ENCODE measurements around the gene DHRS7B. TPM values are rescaled to one million over a fixed set of nuclear protein-coding genes. Genes with fewer than 3 reads are reported as not detected.
"Not testable (repeated sequence)": the region's sequence is repeated elsewhere in the genome, so short reads cannot be mapped to it uniquely, and the experiment has no call there.

Gene DHRS7B
- total RNA-seq, 4 donors from 2014 or later = 14.6 to 80.6 (median 47.7) TPM

DNA sequence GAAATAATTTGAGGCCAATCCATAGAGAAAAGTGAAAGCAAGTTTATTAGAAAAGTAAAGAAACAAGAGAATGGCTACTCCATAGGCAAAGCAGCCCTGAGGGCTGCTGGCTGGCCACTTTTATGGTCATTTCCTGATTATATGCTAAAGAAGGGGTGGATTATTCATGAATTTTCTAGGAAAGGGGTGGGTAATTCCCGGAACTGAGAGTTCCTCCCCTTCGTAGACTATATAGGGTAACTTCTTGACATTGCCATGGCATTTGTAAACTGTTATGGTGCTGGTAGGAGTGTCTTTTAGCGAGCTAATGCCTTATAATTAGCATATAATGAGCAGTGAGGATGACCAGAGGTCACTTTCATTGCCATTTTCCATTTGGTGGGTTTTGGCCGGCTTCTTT is 4.4 kb downstream of the DHRS7B start:
- Histone ChIP-seq H3K27ac (no peak overlapping the region), H3K4me3 (no peak overlapping the region), H3K4me1 (peaks cover 0 to 18% (median 7%) of the 10 kb centered on the region in 4 donors), H3K27me3 (no peaks in the 10 kb centered on the region), H3K9me3 (peaks cover 0 to 4% of the 10 kb centered on the region in 2 donors), H3K36me3 (no peaks in the 10 kb centered on the region)
- in situ Hi-C loops (cut with MboI; ENCODE audit: low pct_ligation_motif_present in 1 of 4, low pct_unique_long_range_greater_than_20kb in 1 of 4, low sequenced_read_pairs in 3 of 4) (loop anchor here in 1 of 4 donors (10.0 kb wide), 1 partner anchor 74 kb away; no protein-coding TSS in a partner anchor), intact Hi-C loops (cut with DNase I; ENCODE audit: low total_unique reads) (no loop called here)
- TF ChIP-seq POLR2AphosphoS5 (IDR thresholded peaks at IDR 0.05) (no peak), EP300 (IDR thresholded peaks at IDR 0.05; ENCODE audit: low read depth) (no peak), POLR2A (IDR thresholded peaks at IDR 0.05) (no peak)
- TF ChIP-seq, protein P1, sequence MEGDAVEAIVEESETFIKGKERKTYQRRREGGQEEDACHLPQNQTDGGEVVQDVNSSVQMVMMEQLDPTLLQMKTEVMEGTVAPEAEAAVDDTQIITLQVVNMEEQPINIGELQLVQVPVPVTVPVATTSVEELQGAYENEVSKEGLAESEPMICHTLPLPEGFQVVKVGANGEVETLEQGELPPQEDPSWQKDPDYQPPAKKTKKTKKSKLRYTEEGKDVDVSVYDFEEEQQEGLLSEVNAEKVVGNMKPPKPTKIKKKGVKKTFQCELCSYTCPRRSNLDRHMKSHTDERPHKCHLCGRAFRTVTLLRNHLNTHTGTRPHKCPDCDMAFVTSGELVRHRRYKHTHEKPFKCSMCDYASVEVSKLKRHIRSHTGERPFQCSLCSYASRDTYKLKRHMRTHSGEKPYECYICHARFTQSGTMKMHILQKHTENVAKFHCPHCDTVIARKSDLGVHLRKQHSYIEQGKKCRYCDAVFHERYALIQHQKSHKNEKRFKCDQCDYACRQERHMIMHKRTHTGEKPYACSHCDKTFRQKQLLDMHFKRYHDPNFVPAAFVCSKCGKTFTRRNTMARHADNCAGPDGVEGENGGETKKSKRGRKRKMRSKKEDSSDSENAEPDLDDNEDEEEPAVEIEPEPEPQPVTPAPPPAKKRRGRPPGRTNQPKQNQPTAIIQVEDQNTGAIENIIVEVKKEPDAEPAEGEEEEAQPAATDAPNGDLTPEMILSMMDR (IDR thresholded peaks at IDR 0.05) = no peak
- 47 to 57% methylated on average over 4 of the region's 4 CpGs for WGBS, 2 donors (ENCODE audit: low coverage in 1 of 2)
- DNase-seq = no peak

DNA sequence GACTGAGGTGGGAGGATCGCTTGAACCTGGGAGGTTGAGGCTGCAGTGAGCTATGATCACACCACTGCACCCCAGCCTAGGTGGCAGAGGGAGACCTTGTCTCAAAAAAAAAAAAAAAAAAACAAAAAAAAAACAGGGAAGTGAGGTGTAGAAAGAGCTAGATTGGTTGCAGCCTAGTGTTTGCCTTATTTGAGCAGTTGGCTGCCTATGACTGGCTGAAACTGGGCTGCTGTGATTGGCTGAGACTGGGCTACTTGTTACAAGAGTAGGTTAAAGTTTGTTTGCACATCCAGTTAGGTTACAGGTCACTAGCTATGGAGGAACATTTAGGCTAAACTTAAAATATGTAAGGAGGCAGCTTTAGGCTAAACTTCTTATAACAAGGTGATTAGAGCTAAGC is 5.7 kb downstream of the DHRS7B start:
- WGBS, 2 donors (ENCODE audit: low coverage in 1 of 2) = 88 to 95% methylated on average over 1 of the region's 1 CpG
- in situ Hi-C loops (cut with MboI; ENCODE audit: low pct_ligation_motif_present in 1 of 4, low pct_unique_long_range_greater_than_20kb in 1 of 4, low sequenced_read_pairs in 3 of 4) = loop anchor here in 1 of 4 donors (10.0 kb wide), 1 partner anchor 72 kb away; no protein-coding TSS in a partner anchor
- H3K4me1 ChIP-seq = peaks cover 0 to 15% (median 6%) of the 10 kb centered on the region in 4 donors
- H3K36me3 ChIP-seq = no peaks in the 10 kb centered on the region
- H3K27ac ChIP-seq = no peak overlapping the region
- H3K4me3 ChIP-seq = no peak overlapping the region
- peaks cover 1 to 4% of the 10 kb centered on the region in 2 donors for H3K9me3 ChIP-seq
- intact Hi-C loops (cut with DNase I; ENCODE audit: low total_unique reads) = no loop called here
- no peak for TF ChIP-seq POLR2AphosphoS5 (IDR thresholded peaks at IDR 0.05)
- no peaks in the 10 kb centered on the region for H3K27me3 ChIP-seq
- no peak for DNase-seq

DNA sequence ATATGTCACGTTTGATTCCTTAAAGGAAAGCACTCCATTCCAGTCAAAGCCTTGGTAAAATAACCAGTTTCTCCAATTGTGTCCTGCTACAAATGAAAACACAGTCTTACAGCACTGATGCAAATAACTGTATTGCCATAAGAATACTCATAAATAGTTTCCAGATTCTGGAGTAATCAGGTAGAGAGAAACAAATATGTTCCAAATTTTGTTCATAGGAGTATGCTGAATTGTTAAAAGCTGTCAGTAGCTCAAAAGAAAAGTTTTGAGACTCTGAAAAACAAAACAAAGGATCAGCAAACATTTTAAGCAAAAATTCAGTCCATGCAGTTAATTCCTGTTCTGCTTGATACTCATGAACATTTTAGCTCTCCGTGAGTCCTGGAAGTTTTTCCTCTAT is 7.8 kb downstream of the DHRS7B start:
- in situ Hi-C loops (cut with MboI; ENCODE audit: low pct_ligation_motif_present in 1 of 4, low pct_unique_long_range_greater_than_20kb in 1 of 4, low sequenced_read_pairs in 3 of 4) = loop anchor here in 1 of 4 donors (10.0 kb wide), 1 partner anchor 70 kb away; no protein-coding TSS in a partner anchor
- Histone ChIP-seq H3K27ac (no peak overlapping the region), H3K4me1 (no peaks in the 10 kb centered on the region), H3K27me3 (no peaks in the 10 kb centered on the region), H3K36me3 (no peaks in the 10 kb centered on the region), H3K9me3 (peaks cover 5 to 10% of the 10 kb centered on the region in 2 donors), H3K4me3 (no peak overlapping the region)
- WGBS, 2 donors (ENCODE audit: low coverage in 1 of 2) = 79 to 97% methylated on average over 2 of the region's 2 CpGs
- intact Hi-C loops (cut with DNase I; ENCODE audit: low total_unique reads) = no loop called here
- DNase-seq = no peak
- TF ChIP-seq, protein P1 (IDR thresholded peaks at IDR 0.05) = no peak
- TF ChIP-seq EP300 (IDR thresholded peaks at IDR 0.05; ENCODE audit: low read depth) = no peak
- no peak for TF ChIP-seq POLR2A (IDR thresholded peaks at IDR 0.05)

GRCh38 chr17:21140911-21141310 is 14.1 kb downstream of the DHRS7B start:
- H3K4me1 ChIP-seq = no peaks in the 10 kb centered on the region
- no peak overlapping the region for H3K4me3 ChIP-seq
- TF ChIP-seq POLR2AphosphoS5 (IDR thresholded peaks at IDR 0.05) = no peak
- TF ChIP-seq, protein P1 (IDR thresholded peaks at IDR 0.05) = no peak
- no peak for TF ChIP-seq EP300 (IDR thresholded peaks at IDR 0.05; ENCODE audit: low read depth)
- TF ChIP-seq POLR2A (IDR thresholded peaks at IDR 0.05) = no peak
- H3K9me3 ChIP-seq = peaks cover 5 to 6% of the 10 kb centered on the region in 2 donors
- H3K27ac ChIP-seq = no peak overlapping the region
- in situ Hi-C loops (cut with MboI; ENCODE audit: low pct_ligation_motif_present in 1 of 4, low pct_unique_long_range_greater_than_20kb in 1 of 4, low sequenced_read_pairs in 3 of 4) (no loop called here), intact Hi-C loops (cut with DNase I; ENCODE audit: low total_unique reads) (no loop called here)
- DNase-seq = no peak
- WGBS, 2 donors (ENCODE audit: low coverage in 1 of 2) = 84% methylated on average over 6 of the region's 6 CpGs; no CpG with 5 or more reads in 1 of the 2 donors
- H3K36me3 ChIP-seq = no peaks in the 10 kb centered on the region
- no peaks in the 10 kb centered on the region for H3K27me3 ChIP-seq

- H3K4me3 ChIP-seq = no peak overlapping the region
- H3K9me3 ChIP-seq = peaks cover 5% of the 10 kb centered on the region in 2 donors
- H3K4me1 ChIP-seq = no peaks in the 10 kb centered on the region
- TF ChIP-seq, protein P1 (IDR thresholded peaks at IDR 0.05) = no peak
- TF ChIP-seq POLR2AphosphoS5 (IDR thresholded peaks at IDR 0.05) (no peak), POLR2A (IDR thresholded peaks at IDR 0.05) (no peak), EP300 (IDR thresholded peaks at IDR 0.05; ENCODE audit: low read depth) (no peak)
- H3K27ac ChIP-seq = no peak overlapping the region
- H3K36me3 ChIP-seq = no peaks in the 10 kb centered on the region
- intact Hi-C loops (cut with DNase I; ENCODE audit: low total_unique reads) (no loop called here), in situ Hi-C loops (cut with MboI; ENCODE audit: low pct_ligation_motif_present in 1 of 4, low pct_unique_long_range_greater_than_20kb in 1 of 4, low sequenced_read_pairs in 3 of 4) (no loop called here)
- WGBS, 2 donors (ENCODE audit: low coverage in 1 of 2) = 91 to 94% methylated on average over 2 of the region's 2 CpGs
- DNase-seq = no peak
- H3K27me3 ChIP-seq = no peaks in the 10 kb centered on the region
Observed at GRCh38 chr17:21141331-21141730, 14.6 kb downstream of the DHRS7B start.

- H3K27me3 ChIP-seq; H3K36me3 ChIP-seq; intact Hi-C loops (cut with DNase I; ENCODE audit: low total_unique reads); in situ Hi-C loops (cut with MboI; ENCODE audit: low pct_ligation_motif_present in 1 of 4, low pct_unique_long_range_greater_than_20kb in 1 of 4, low sequenced_read_pairs in 3 of 4); DNase-seq; H3K27ac ChIP-seq; H3K4me1 ChIP-seq; H3K4me3 ChIP-seq; H3K9me3 ChIP-seq: not testable (repeated sequence)
- WGBS, 2 donors (ENCODE audit: low coverage in 1 of 2) = 74 to 81% methylated on average over 3 to 12 of the region's 12 CpGs
Observed at GRCh38 chr17:21142065-21142464, 15.3 kb downstream of the DHRS7B start.

Data from transverse colon (tissue), 4 donors.